Kidney (tissue), 14 donors: ENCODE results near the gene CPT1C. TPM values are rescaled to one million over a fixed set of nuclear protein-coding genes. Genes with fewer than 3 reads are reported as not detected.
A peak's percentile ranks its signal among the peaks of the same experiment; 100 is the strongest.

Experiments
- DNase-seq, 5 donors: peaks; one replicate each; pipeline ENCODE4 v3.0.0-alpha.2; 2013 to 2020
- FAIRE-seq: peaks from 2 replicates; lab custom pipeline; 2012; peaks lifted over from hg19 to GRCh38; lab: Jason Lieb, UNC
- H3K27ac ChIP-seq, 2 donors: one replicate each; pipeline ENCODE4 v1.7.0; 2013; ENCODE audit warnings: low read depth in 2 of 2, low read length in 2 of 2, inconsistent platforms in 1 of 2
- H3K27me3 ChIP-seq: one replicate; pipeline ENCODE4 v1.7.1; 2013; ENCODE audit warnings: low read length, inconsistent platforms; ENCODE audit not compliant: control insufficient read depth, insufficient read depth
- H3K36me3 ChIP-seq, 3 donors: one replicate each; pipeline versions ENCODE4 v1.7.0 to v1.7.1; 2013; ENCODE audit warnings: low read length in 3 of 3, control low read depth in 1 of 3, inconsistent platforms in 1 of 3; ENCODE audit not compliant: insufficient read depth in 3 of 3, control insufficient read depth in 2 of 3
- H3K4me1 ChIP-seq, 3 donors: one replicate each; pipeline versions ENCODE4 v1.7.0 to v1.7.1; 2013; ENCODE audit warnings: low read length in 3 of 3, inconsistent platforms in 1 of 3, low read depth in 1 of 3; ENCODE audit not compliant: control insufficient read depth in 2 of 3, insufficient read depth in 2 of 3
- H3K4me3 ChIP-seq, 3 donors: one replicate each; pipeline versions ENCODE4 v1.7.0 to v1.8.1; 2013; ENCODE audit warnings: low read length in 3 of 3, control low read depth in 1 of 3, inconsistent platforms in 1 of 3
- H3K9ac ChIP-seq, 3 donors: one replicate each; pipeline versions ENCODE4 v1.7.0 to v1.7.1; 2013; ENCODE audit warnings: low read length in 3 of 3, control low read depth in 1 of 3, inconsistent platforms in 1 of 3
- H3K9me3 ChIP-seq, 3 donors: one replicate each; pipeline versions ENCODE4 v1.7.0 to v1.7.1; 2013; ENCODE audit warnings: low read length in 3 of 3, control low read depth in 1 of 3, inconsistent platforms in 1 of 3; ENCODE audit not compliant: control insufficient read depth in 2 of 3, insufficient read depth in 1 of 3
- intact Hi-C: fragments of 100-400 bp; cut with DNase I; formaldehyde crosslinking; loops from one replicate; pipeline ENCODE4 v1.11.1; 2022
- polyA plus RNA-seq: library from polyadenylated mRNA; stranded (reverse); fragments of 350-450 nt; fragmentation: Illumina TruSeq; extraction: RNeasy Lipid Tissue Mini Kit (QIAGEN cat#74804); gene quantifications from one replicate; pipeline ENCODE4 v1.2.3, GENCODE V29; 2014; ENCODE audit warnings: low read depth, low replicate concordance; ENCODE audit not compliant: insufficient read depth
- total RNA-seq: library from RNA; stranded (reverse); fragmentation: NEBNext Ultra II Directional; extraction: Animal tissue kit (Norgen Biotek cat#: 25700); gene quantifications from one replicate; pipeline ENCODE4 v1.2.1, GENCODE V29; 2021
- TF ChIP-seq, protein P1 (sequence below): IDR thresholded peaks from 3 replicates; pipeline ENCODE4 v1.5.1; 2012; ENCODE audit warnings: mild to moderate bottlenecking, moderate library complexity, borderline replicate concordance; ENCODE audit not compliant: insufficient read depth; ENCODE audit errors: extremely low read depth
- donor health status: control.
- donor health status: control.
- donor health status: control.
- donor health status: control.
- donor health status: control.
- donor health status: DM: yes; HTN: yes; CAD: no.
- donor health status: Normal renal cell carcinoma (clear cell type).

Gene CPT1C
- total and polyA plus RNA-seq, 2 donors from 2014 or later, result 2.6 to 6.0 TPM

DNA sequence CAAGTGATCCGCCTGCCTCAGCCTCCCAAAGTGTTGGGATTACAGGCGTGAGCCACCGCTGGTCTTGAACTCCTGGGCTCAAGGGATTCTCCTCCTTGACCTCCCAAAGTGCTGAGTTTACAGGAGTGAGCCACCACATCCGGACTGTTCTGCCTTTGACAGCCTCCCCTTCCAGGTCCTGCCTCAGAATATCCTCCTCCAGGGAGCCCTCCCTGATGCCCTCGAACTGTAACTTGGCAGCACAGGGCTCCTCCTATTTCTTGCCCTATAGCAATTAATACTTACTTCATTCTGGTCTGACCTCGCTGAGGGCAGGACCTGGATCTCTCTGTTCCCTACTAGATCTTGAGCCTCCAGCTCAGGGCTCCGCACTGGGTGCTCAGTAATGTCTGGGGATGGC, 5.9 kb downstream of the CPT1C start:
- no peaks in the 10 kb centered on the region for H3K9me3 ChIP-seq
- H3K9ac ChIP-seq, result no peak overlapping the region
- FAIRE-seq (no peak), DNase-seq (no peak)
- intact Hi-C loops, result no loop called here
- no peaks in the 10 kb centered on the region for H3K4me1 ChIP-seq
- no peaks in the 10 kb centered on the region for H3K27me3 ChIP-seq
- H3K36me3 ChIP-seq, result no peaks in the 10 kb centered on the region
- H3K27ac ChIP-seq, result no peak overlapping the region
- no peak overlapping the region for H3K4me3 ChIP-seq
- TF ChIP-seq, protein P1, sequence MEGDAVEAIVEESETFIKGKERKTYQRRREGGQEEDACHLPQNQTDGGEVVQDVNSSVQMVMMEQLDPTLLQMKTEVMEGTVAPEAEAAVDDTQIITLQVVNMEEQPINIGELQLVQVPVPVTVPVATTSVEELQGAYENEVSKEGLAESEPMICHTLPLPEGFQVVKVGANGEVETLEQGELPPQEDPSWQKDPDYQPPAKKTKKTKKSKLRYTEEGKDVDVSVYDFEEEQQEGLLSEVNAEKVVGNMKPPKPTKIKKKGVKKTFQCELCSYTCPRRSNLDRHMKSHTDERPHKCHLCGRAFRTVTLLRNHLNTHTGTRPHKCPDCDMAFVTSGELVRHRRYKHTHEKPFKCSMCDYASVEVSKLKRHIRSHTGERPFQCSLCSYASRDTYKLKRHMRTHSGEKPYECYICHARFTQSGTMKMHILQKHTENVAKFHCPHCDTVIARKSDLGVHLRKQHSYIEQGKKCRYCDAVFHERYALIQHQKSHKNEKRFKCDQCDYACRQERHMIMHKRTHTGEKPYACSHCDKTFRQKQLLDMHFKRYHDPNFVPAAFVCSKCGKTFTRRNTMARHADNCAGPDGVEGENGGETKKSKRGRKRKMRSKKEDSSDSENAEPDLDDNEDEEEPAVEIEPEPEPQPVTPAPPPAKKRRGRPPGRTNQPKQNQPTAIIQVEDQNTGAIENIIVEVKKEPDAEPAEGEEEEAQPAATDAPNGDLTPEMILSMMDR, result no peak

DNA sequence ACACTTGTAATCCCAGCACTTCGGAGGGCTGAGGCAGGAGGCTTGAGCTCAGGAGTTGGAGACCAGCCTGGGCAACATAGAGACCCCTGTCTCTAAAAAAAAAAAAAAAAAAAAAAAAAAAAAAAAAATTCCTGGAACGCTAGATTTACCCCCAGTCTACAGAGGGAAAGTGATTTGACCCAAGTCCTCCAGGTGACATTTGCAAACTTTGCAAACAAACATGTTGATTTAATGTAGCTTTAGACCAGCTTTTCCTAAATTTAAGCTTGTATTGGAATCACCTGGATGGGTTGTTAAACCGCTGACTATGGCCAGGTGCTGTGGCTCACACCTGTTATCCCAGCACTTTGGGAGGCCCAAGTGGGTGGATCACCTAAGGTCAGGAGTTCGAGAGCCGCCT, 8.4 kb downstream of the CPT1C start:
- H3K4me1 ChIP-seq, result no peaks in the 10 kb centered on the region
- FAIRE-seq, result no peak

GRCh38 chr19:49700563-49700962, 9.6 kb downstream of the CPT1C start:
- H3K9ac ChIP-seq, result no peak overlapping the region
- no peak for FAIRE-seq
- H3K4me3 ChIP-seq, result no peak overlapping the region
- intact Hi-C loops, result no loop called here
- no peaks in the 10 kb centered on the region for H3K36me3 ChIP-seq
- no peaks in the 10 kb centered on the region for H3K27me3 ChIP-seq
- TF ChIP-seq, protein P1, result no peak
- H3K4me1 ChIP-seq, result no peaks in the 10 kb centered on the region
- no peak overlapping the region for H3K27ac ChIP-seq
- no peak for DNase-seq
- H3K9me3 ChIP-seq, result no peaks in the 10 kb centered on the region

More for the DNA sequence above, 8.4 kb downstream of the CPT1C start:
- TF ChIP-seq, protein P1, result no peak
- H3K9ac ChIP-seq, result no peak overlapping the region
- intact Hi-C loops, result no loop called here
- H3K9me3 ChIP-seq, result no peaks in the 10 kb centered on the region
- H3K27me3 ChIP-seq, result no peaks in the 10 kb centered on the region
- H3K4me3 ChIP-seq, result no peak overlapping the region
- no peak overlapping the region for H3K27ac ChIP-seq
- DNase-seq, result no peak
- H3K36me3 ChIP-seq, result no peaks in the 10 kb centered on the region

DNA sequence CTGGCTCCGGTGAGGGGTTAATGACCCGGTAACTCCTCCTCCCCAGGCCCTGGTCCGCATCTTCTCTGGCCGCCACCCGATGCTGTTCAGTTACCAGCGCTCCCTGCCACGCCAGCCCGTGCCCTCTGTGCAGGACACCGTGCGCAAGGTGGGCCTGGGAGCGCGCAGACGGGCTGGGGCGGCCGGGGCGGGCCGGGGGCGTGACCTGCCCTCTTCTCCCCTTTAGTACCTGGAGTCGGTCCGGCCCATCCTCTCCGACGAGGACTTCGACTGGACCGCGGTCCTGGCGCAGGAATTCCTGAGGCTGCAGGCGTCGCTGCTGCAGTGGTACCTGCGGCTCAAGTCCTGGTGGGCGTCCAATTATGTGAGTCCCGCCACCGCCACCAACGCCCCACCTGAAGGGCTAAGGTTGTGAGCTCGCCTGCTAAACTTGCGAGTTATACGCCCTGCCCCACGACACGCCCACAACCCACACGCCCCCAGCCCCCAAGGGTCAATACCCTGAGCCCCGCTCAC, 10.4 kb downstream of the CPT1C start:
- Histone ChIP-seq H3K27me3 (no peaks in the 10 kb centered on the region), H3K4me3 (no peak overlapping the region), H3K4me1 (no peaks in the 10 kb centered on the region), H3K9ac (no peak overlapping the region), H3K27ac (no peak overlapping the region), H3K9me3 (no peaks in the 10 kb centered on the region), H3K36me3 (no peaks in the 10 kb centered on the region)
- FAIRE-seq (no peak), DNase-seq (peak in 3 of 5 donors; percentile 48 to 72 (median 49))
- intact Hi-C loops, result no loop called here
- TF ChIP-seq, protein P1, result no peak
